HS-27A (cell line): ENCODE measurements around the gene GIPC3.
A peak's percentile ranks its signal among the peaks of the same experiment; 100 is the strongest.
"Not testable (repeated sequence)": the region's sequence is repeated elsewhere in the genome, so short reads cannot be mapped to it uniquely, and the experiment has no call there.

Source experiments
- DNase-seq: peaks from one replicate; pipeline ENCODE4 v3.0.0-alpha.2; 2012; ENCODE audit warnings: low read depth, missing footprints

GIPC3 gene

GRCh38 chr19:3550947-3551791 lies 34.1 kb upstream of the GIPC3 start:
- DNase-seq, result no peak

- no peak for DNase-seq
These were observed 33.5 kb upstream of the GIPC3 start for GRCh38 chr19:3551792-3552095.

- no peak for DNase-seq
These were observed 30.8 kb upstream of the GIPC3 start for GRCh38 chr19:3554254-3555083.

- DNase-seq, result no peak
These were observed 29.4 kb upstream of the GIPC3 start for GRCh38 chr19:3555653-3556422.

- no peak for DNase-seq
These were observed 28.8 kb upstream of the GIPC3 start for GRCh38 chr19:3556423-3556977.

- DNase-seq, result no peak
These were observed 28.3 kb upstream of the GIPC3 start for GRCh38 chr19:3556978-3557460.

- DNase-seq, result peak; percentile 56
These were observed 27.6 kb upstream of the GIPC3 start, which contains the start of gene MFSD12 for GRCh38 chr19:3557461-3558248. TSS of gene MFSD12 (minus strand) at chr19:3557586. CDS start at chr19:3557403, 183 bp downstream.

- DNase-seq, result no peak
These were observed 21.4 kb upstream of the GIPC3 start for GRCh38 chr19:3563709-3564524.

- DNase-seq, result no peak
These were observed 20.1 kb upstream of the GIPC3 start for GRCh38 chr19:3565139-3565538.

- not testable (repeated sequence) for DNase-seq
These were observed 15.2 kb upstream of the GIPC3 start for GRCh38 chr19:3570042-3570441.

- DNase-seq, result no peak
These were observed 14.7 kb upstream of the GIPC3 start for GRCh38 chr19:3570606-3571011.

GRCh38 chr19:3572132-3572854 lies 13.0 kb upstream of the GIPC3 start:
- peak; percentile 90 for DNase-seq

- no peak for DNase-seq
These were observed 12.5 kb upstream of the GIPC3 start, which contains the start of gene HMG20B for GRCh38 chr19:3572855-3573161. TSS of gene HMG20B (plus strand) at chr19:3572944. CDS start at chr19:3573310, 366 bp downstream.

- no peak for DNase-seq
These were observed 12.0 kb upstream of the GIPC3 start for GRCh38 chr19:3573162-3573857.

- no peak for DNase-seq
These were observed 11.2 kb upstream of the GIPC3 start for GRCh38 chr19:3573858-3574637.

- no peak for DNase-seq
These were observed 10.0 kb upstream of the GIPC3 start for GRCh38 chr19:3575260-3575741.

GRCh38 chr19:3575949-3576673 lies 9.2 kb upstream of the GIPC3 start:
- no peak for DNase-seq
